Kidney epithelial cell (primary cell): ENCODE measurements around the gene BCS1L. TPM values are rescaled to one million over a fixed set of nuclear protein-coding genes. Genes with fewer than 3 reads are reported as not detected.

Experiments
- DNase-seq: peaks from one replicate; pipeline ENCODE4 v3.0.0-alpha.2; 2010; ENCODE audit warnings: low read depth
- H3K27me3 ChIP-seq: 2 replicates; pipeline ENCODE4 v1.6.0; 2011; ENCODE audit warnings: low read length; ENCODE audit not compliant: control insufficient read depth, insufficient read depth
- H3K36me3 ChIP-seq: 2 replicates; pipeline ENCODE4 v1.5.1; 2011; ENCODE audit warnings: low read length; ENCODE audit not compliant: control insufficient read depth, insufficient read depth
- H3K4me3 ChIP-seq: 2 replicates; pipeline ENCODE4 v1.5.1; 2011; ENCODE audit warnings: low read depth, mild to moderate bottlenecking, control low read depth, low read length
- CTCF ChIP-seq: IDR thresholded peaks from 2 replicates; pipeline ENCODE4 v1.5.1; 2011; ENCODE audit warnings: mild to moderate bottlenecking, moderate library complexity, low read length, control low read depth, inconsistent platforms; ENCODE audit not compliant: insufficient read depth, poor library complexity, severe bottlenecking
- total RNA-seq: library from RNA; depleted of rRNA; stranded (reverse); fragments of >200 nt; gene quantifications from 2 replicates; pipeline ENCODE4 v1.2.3, GENCODE V29; 2015

Gene BCS1L
- total RNA-seq, 1 donor from 2014 or later = 36.4 TPM

- no peak for DNase-seq
- Histone ChIP-seq H3K4me3 (peak overlapping the region; percentile 88), H3K36me3 (no peaks in the 10 kb centered on the region), H3K27me3 (no peaks in the 10 kb centered on the region)
- TF ChIP-seq CTCF = no peak
Observed at GRCh38 chr2:218711550-218711929, 52.1 kb downstream of the BCS1L start.

Other genes with a start within 250 kb of the BCS1L start
- gene VIL1, start 240.6 kb upstream of the BCS1L start, total RNA-seq = not detected in 2 replicates
- 7.5 and 9.4 TPM in 2 replicates for gene USP37, start 91.3 kb upstream of the BCS1L start, total RNA-seq
- gene CNOT9, start 90.8 kb upstream of the BCS1L start, total RNA-seq = 38.5 and 57.1 TPM in 2 replicates
- 0.08 and 0.27 TPM in 2 replicates for gene PLCD4, start 51.8 kb upstream of the BCS1L start, total RNA-seq
- gene ZNF142, start 60 bp upstream of the BCS1L start, total RNA-seq = 22.6 and 49.0 TPM in 2 replicates
- gene RNF25, start 12.3 kb downstream of the BCS1L start, total RNA-seq = 27.3 and 31.6 TPM in 2 replicates
- gene STK36, start 12.4 kb downstream of the BCS1L start, total RNA-seq = 30.0 and 49.3 TPM in 2 replicates
- 17.3 and 27.5 TPM in 2 replicates for gene TTLL4, start 51.2 kb downstream of the BCS1L start, total RNA-seq
- gene CYP27A1, start 122.5 kb downstream of the BCS1L start, total RNA-seq = 25.3 and 32.0 TPM in 2 replicates
- gene PRKAG3, start 172.1 kb downstream of the BCS1L start, total RNA-seq = not detected in 2 replicates
- 1.2 and 1.6 TPM in 2 replicates for gene WNT6, start 200.1 kb downstream of the BCS1L start, total RNA-seq
- gene WNT10A, start 221.2 kb downstream of the BCS1L start, total RNA-seq = 5.6 and 7.1 TPM in 2 replicates